Measurements from ENCODE around the gene BEND5.

The BEND5 gene

GRCh38 chr1:48718116-48718630 lies 58.5 kb downstream of the BEND5 start:
- no peak overlapping the region for H3K4me3 ChIP-seq (replicated peaks; ENCODE audit: low read depth, low read length)
- TF ChIP-seq CTCF (IDR thresholded peaks at IDR 0.05; ENCODE audit: low read depth, low read length, missing control alignments), result no peak
- no peak for DNase-seq (ENCODE audit: extremely low read depth, low read depth)

DNA sequence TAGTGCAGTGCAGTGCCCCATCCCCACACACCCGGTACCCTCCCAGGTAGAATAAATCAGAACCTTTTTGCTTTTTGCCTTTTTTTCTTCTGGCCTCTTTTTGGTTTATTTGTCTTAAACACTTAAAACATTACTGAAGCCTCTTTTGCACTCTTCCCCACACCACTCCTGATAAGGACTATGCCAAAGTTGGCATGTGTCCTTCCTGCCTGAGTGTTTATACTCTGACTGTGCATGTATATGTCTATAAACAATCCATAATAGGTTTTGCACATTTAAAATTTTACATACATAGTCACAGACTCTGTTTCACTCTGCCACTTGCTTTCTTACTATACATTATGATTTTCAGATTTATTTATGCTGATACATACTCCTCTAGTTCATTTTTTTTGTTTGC lies 59.6 kb downstream of the BEND5 start:
- DNase-seq (ENCODE audit: extremely low read depth, low read depth), result no peak
- no peak for TF ChIP-seq CTCF (IDR thresholded peaks at IDR 0.05; ENCODE audit: low read depth, low read length, missing control alignments)
- H3K4me3 ChIP-seq (replicated peaks; ENCODE audit: low read depth, low read length), result no peak overlapping the region

- no peak for TF ChIP-seq CTCF (IDR thresholded peaks at IDR 0.05; ENCODE audit: low read depth, low read length, missing control alignments)
Observed at GRCh38 chr1:48715921-48716320, 60.8 kb downstream of the BEND5 start.

GRCh38 chr1:48710915-48711314 lies 65.8 kb downstream of the BEND5 start:
- DNase-seq (ENCODE audit: extremely low read depth, low read depth), result no peak
- no peak for TF ChIP-seq CTCF (IDR thresholded peaks at IDR 0.05; ENCODE audit: low read depth, low read length, missing control alignments)
- H3K4me3 ChIP-seq (replicated peaks; ENCODE audit: low read depth, low read length), result no peak overlapping the region

More at GRCh38 chr1:48715921-48716320, 60.8 kb downstream of the BEND5 start:
- H3K4me3 ChIP-seq (replicated peaks; ENCODE audit: low read depth, low read length), result no peak overlapping the region
- DNase-seq (ENCODE audit: extremely low read depth, low read depth), result no peak

DNA sequence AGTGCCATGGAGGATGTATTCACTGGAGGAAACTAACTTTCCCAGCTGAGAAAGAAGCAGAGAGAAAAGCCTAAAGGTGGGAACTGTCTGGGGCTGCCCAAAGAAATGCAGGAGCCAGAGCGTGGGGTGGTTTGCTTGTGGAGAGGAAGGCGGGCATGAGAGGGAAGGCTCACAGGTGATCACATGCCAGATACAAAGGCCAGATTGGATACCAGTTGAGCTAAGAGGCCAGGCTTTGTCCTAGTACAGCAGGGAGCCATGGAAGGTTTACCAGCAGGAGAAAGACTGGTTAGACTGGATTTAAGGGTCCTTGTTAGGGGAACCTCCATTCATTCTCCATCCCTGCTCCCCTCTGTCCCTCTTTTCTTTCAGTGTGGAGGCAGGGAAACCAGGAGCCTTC lies 66.4 kb downstream of the BEND5 start:
- H3K4me3 ChIP-seq (replicated peaks; ENCODE audit: low read depth, low read length), result no peak overlapping the region
- no peak for DNase-seq (ENCODE audit: extremely low read depth, low read depth)
- no peak for TF ChIP-seq CTCF (IDR thresholded peaks at IDR 0.05; ENCODE audit: low read depth, low read length, missing control alignments)

- no peak overlapping the region for H3K4me3 ChIP-seq (replicated peaks; ENCODE audit: low read depth, low read length)
- DNase-seq (ENCODE audit: extremely low read depth, low read depth), result no peak
- no peak for TF ChIP-seq CTCF (IDR thresholded peaks at IDR 0.05; ENCODE audit: low read depth, low read length, missing control alignments)
Observed at GRCh38 chr1:48704736-48705135, 72.0 kb downstream of the BEND5 start.

- no peak overlapping the region for H3K4me3 ChIP-seq (replicated peaks; ENCODE audit: low read depth, low read length)
- TF ChIP-seq CTCF (IDR thresholded peaks at IDR 0.05; ENCODE audit: low read depth, low read length, missing control alignments), result no peak
- DNase-seq (ENCODE audit: extremely low read depth, low read depth), result no peak
Observed at GRCh38 chr1:48701445-48701844, 75.2 kb downstream of the BEND5 start.
